GM12878 (cell line): ENCODE measurements around the gene SEMA6C. TPM values are rescaled to one million over a fixed set of nuclear protein-coding genes. Genes with fewer than 3 reads are reported as not detected.

ENCODE experiments used
- ATAC-seq: fragments of 200-7000 bp; cut with Tn5 transposase; 3 replicates; pipeline ENCODE4 v1.9.1; 2020; ENCODE audit warnings: mild to moderate bottlenecking, moderate library complexity
- BruUV-seq: library from RNA; stranded (reverse); fragments of 400-500 nt; replicated peaks from 2 replicates; lab custom pipeline; 2021; lab: Mats Ljungman, UMichigan
- CTCF ChIA-PET: fragments of 300-600 bp; sonication (Branson Sonifier 250); formaldehyde crosslinking; extraction: SDS; loops from one replicate; lab custom pipeline; 2021; ENCODE audit warnings: inconsistent platforms; lab: Yijun Ruan, JAX
- POLR2A ChIA-PET: fragments of 350-600 bp; formaldehyde crosslinking; extraction: SDS; loops from one replicate; lab custom pipeline; 2021; ENCODE audit warnings: inconsistent platforms; lab: Charles Lee
- RAD21 ChIA-PET: fragments of 300-600 bp; sonication (Branson Sonifier 250); formaldehyde crosslinking; loops from one replicate; lab custom pipeline; 2023; ENCODE audit warnings: antibody characterized with exemption; ENCODE audit not compliant: unreplicated experiment; lab: Charles Lee
- SMC1A ChIA-PET: fragments of 300-600 bp; sonication (Branson Sonifier 250); formaldehyde crosslinking; loops from one replicate; lab custom pipeline; 2023; ENCODE audit not compliant: unreplicated experiment, uncharacterized antibody; lab: Charles Lee
- DNase-seq: peaks from one replicate; pipeline ENCODE4 v3.0.0-alpha.2; 2011; ENCODE audit warnings: low read depth, low spot score
- FAIRE-seq: peaks from 3 replicates; lab custom pipeline; 2011; peaks lifted over from hg19 to GRCh38; lab: Jason Lieb, UNC
- H2AFZ ChIP-seq: 2 replicates; pipeline ENCODE4 v1.6.0; 2011; ENCODE audit warnings: low read depth, low read length, control low read depth; ENCODE audit not compliant: control insufficient read depth
- H3K27ac ChIP-seq: 2 replicates; pipeline ENCODE4 v1.5.1; 2011; ENCODE audit warnings: control low read depth; ENCODE audit not compliant: control insufficient read depth, insufficient read depth
- H3K27me3 ChIP-seq, 2 experiments: replicated peaks in 1 of 2; 2 replicates each; pipeline versions ENCODE4 v1.6.0 to v1.6.1; 2011; ENCODE audit warnings: low read length in 1 of 2; ENCODE audit not compliant: control insufficient read depth in 2 of 2, insufficient read depth in 2 of 2
- H3K36me3 ChIP-seq, 2 experiments: 2 replicates each; pipeline ENCODE4 v1.5.1; 2011; ENCODE audit warnings: low read length in 1 of 2; ENCODE audit not compliant: control insufficient read depth in 2 of 2, insufficient read depth in 2 of 2
- H3K4me1 ChIP-seq: 2 replicates; pipeline ENCODE4 v1.6.1; 2011; ENCODE audit warnings: mild to moderate bottlenecking, low read length, moderate library complexity, mixed read lengths; ENCODE audit not compliant: control insufficient read depth, insufficient read depth
- H3K4me2 ChIP-seq: 2 replicates; pipeline ENCODE4 v1.6.0; 2011; ENCODE audit warnings: control low read depth; ENCODE audit not compliant: control insufficient read depth, insufficient read depth
- H3K4me3 ChIP-seq: fragments of 200-600 bp; sonication (generic); 2 replicates; pipeline ENCODE4 v1.5.1; 2016
- H3K79me2 ChIP-seq: 2 replicates; pipeline ENCODE4 v1.6.0; 2011; ENCODE audit warnings: low read length; ENCODE audit not compliant: control insufficient read depth, insufficient read depth
- H3K9ac ChIP-seq: 2 replicates; pipeline ENCODE4 v1.8.0; 2011; ENCODE audit warnings: low read length, control low read depth, mixed read lengths; ENCODE audit not compliant: control insufficient read depth, insufficient read depth
- H3K9me3 ChIP-seq: replicated peaks from 3 replicates; pipeline ENCODE4 v1.5.1; 2011; ENCODE audit warnings: mild to moderate bottlenecking, low read length; ENCODE audit not compliant: control insufficient read depth, insufficient read depth
- H4K20me1 ChIP-seq: 2 replicates; pipeline ENCODE4 v1.6.0; 2011; ENCODE audit not compliant: control insufficient read depth, insufficient read depth
- CREB1 ChIP-seq: IDR thresholded peaks from 2 replicates; pipeline ENCODE4 v1.6.1; 2012; ENCODE audit warnings: low read depth, mild to moderate bottlenecking, inconsistent platforms
- EED ChIP-seq: sonication (generic); IDR thresholded peaks from 2 replicates; pipeline ENCODE4 v1.6.1; 2016; ENCODE audit warnings: antibody characterized with exemption, low read depth
- FOXK2 ChIP-seq: fragments of 450-650 bp; IDR thresholded peaks from 2 replicates; pipeline ENCODE4 v1.6.1; 2017; ENCODE audit warnings: mild to moderate bottlenecking, moderate library complexity
- KLF5 ChIP-seq: fragments of 450-650 bp; IDR thresholded peaks from 2 replicates; pipeline ENCODE4 v1.6.1; 2014; ENCODE audit warnings: mild to moderate bottlenecking; ENCODE audit not compliant: partially characterized antibody
- MEF2A ChIP-seq: IDR thresholded peaks from 2 replicates; pipeline ENCODE4 v1.6.1; 2011; ENCODE audit warnings: low read depth, mild to moderate bottlenecking, low read length, moderate library complexity; ENCODE audit not compliant: insufficient read depth
- MYC ChIP-seq: IDR thresholded peaks from 2 replicates; pipeline ENCODE4 v1.6.1; 2011; ENCODE audit warnings: mild to moderate bottlenecking, low read length, moderate library complexity, inconsistent platforms; ENCODE audit not compliant: insufficient read depth, insufficient replicate concordance, insufficient read length, severe bottlenecking
- NFXL1 ChIP-seq: fragments of 450-650 bp; IDR thresholded peaks from 2 replicates; pipeline ENCODE4 v1.6.1; 2017; ENCODE audit warnings: antibody characterized with exemption, mild to moderate bottlenecking, borderline replicate concordance
- PAX5 ChIP-seq: IDR thresholded peaks from 2 replicates; pipeline ENCODE4 v1.6.1; 2011; ENCODE audit warnings: low read depth, low read length, borderline replicate concordance
- RAD51 ChIP-seq: fragments of 450-650 bp; IDR thresholded peaks from 2 replicates; pipeline ENCODE4 v1.6.1; 2016; ENCODE audit warnings: moderate library complexity, mild to moderate bottlenecking, inconsistent platforms
- RB1 ChIP-seq: fragments of 450-650 bp; formaldehyde crosslinking; IDR thresholded peaks from 2 replicates; pipeline ENCODE4 v1.6.1; 2017; ENCODE audit warnings: mild to moderate bottlenecking, borderline replicate concordance
- SMARCA5 ChIP-seq: fragments of 450-650 bp; IDR thresholded peaks from 2 replicates; pipeline ENCODE4 v1.6.1; 2017; ENCODE audit warnings: mild to moderate bottlenecking
- SREBF2 ChIP-seq: IDR thresholded peaks from 2 replicates; pipeline ENCODE4 v1.6.1; 2012; ENCODE audit warnings: mild to moderate bottlenecking, low read length
- SUPT20H ChIP-seq: IDR thresholded peaks from 2 replicates; pipeline ENCODE4 v1.6.1; 2011; ENCODE audit warnings: low read depth, mild to moderate bottlenecking, low read length, moderate library complexity, borderline replicate concordance; ENCODE audit not compliant: control insufficient read depth
- TARDBP ChIP-seq: IDR thresholded peaks from 2 replicates; pipeline ENCODE4 v1.6.1; 2016; ENCODE audit warnings: borderline replicate concordance
- WGBS: methylation state at CpG from one replicate; pipeline ENCODE4 v1.1.6; 2016; ENCODE audit warnings: low lambda C conversion rate; ENCODE audit not compliant: insufficient replicate concordance, insufficient coverage; ENCODE audit errors: missing lambda C conversion rate; 5-methylcytosine and 5-hydroxymethylcytosine counted together
- in situ Hi-C: fragments of 300-500 bp; cut with MboI; formaldehyde crosslinking; loops from 9 replicates; pipeline ENCODE4 v1.14.3; 2018; ENCODE audit warnings: mixed read lengths
- intact Hi-C: fragments of 100-400 bp; cut with micrococcal nuclease; formaldehyde crosslinking; loops from one replicate; pipeline ENCODE4 v1.14.2; 2022; ENCODE audit not compliant: unreplicated experiment
- polyA plus RNA-seq, 11 experiments: library from polyadenylated mRNA; depleted of rRNA in 4 of 11; unstranded in 6 of 11; stranded (reverse) in 5 of 11; fragments of >200 nt; fragmentation: Nextera tagmentation in 4 of 11; fragmentation: Illumina TruSeq in 1 of 11; extraction: Ambion mirVana in 4 of 11; extraction: Trizol in 1 of 11; gene quantifications; 1 replicate in 1 of 11; 2 replicates in 10 of 11; pipeline versions ENCODE4 v1.2.1 to v1.2.3, GENCODE V29; 2011 to 2016; ENCODE audit warnings: inconsistent platforms in 2 of 11, missing spikeins in 2 of 11, low read depth in 1 of 11
- total RNA-seq, 4 experiments: library from RNA; depleted of rRNA in 3 of 4; stranded (reverse); fragments of >200 nt in 3 of 4; fragmentation: Illumina TruSeq in 1 of 4; extraction: Trizol in 1 of 4; gene quantifications; 2 replicates each; pipeline versions ENCODE4 v1.2.1 to v1.2.3, GENCODE V29; 2013 to 2021
- TF ChIP-seq, protein P1 (sequence below): IDR thresholded peaks from 2 replicates; pipeline ENCODE4 v1.6.1; 2012; ENCODE audit warnings: improper control_type of control experiment, low read depth, low read length; ENCODE audit not compliant: insufficient replicate concordance
- TF ChIP-seq, protein P2 (sequence below): IDR thresholded peaks from 2 replicates; pipeline ENCODE4 v1.6.1; 2011; ENCODE audit warnings: low read depth, low read length, improper control_type of control experiment, borderline replicate concordance

The SEMA6C gene
- total and polyA plus RNA-seq, 10 of the 15 experiments (the other 5 are each of a cell fraction or from before 2014, with no cell fraction given), result 0.13 to 2.2 (median 0.29) TPM; not detected in 1

DNA sequence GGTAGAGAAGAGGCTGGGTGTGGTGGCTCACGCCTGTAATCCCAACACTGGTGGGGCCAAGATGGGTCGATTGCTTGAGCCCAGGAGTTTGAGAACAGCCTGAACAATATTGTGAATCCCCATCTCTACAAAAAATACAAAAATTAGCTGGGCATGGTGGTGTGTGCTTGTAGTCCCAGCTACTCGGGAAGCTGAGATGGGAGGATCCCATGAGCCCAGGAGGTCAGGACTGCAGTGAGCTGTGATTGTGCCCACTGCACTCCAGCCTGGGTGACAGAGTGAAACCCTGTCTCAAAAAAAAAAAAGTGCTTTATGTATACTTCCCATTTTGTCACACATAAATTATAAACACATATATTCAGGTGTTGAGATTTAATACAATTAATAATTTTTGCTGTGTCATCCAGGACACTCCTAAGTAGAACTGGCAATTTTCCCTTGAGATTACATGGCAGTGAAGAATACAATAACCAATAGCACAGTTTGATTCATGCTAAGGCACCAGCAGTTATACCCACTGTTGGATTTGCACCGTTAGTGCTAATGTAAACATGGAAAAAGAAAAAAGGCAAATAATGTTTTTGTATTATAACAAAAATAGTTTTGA, 60.4 kb downstream of the SEMA6C start:
- no peak overlapping the region for H3K9ac ChIP-seq
- H3K27me3 ChIP-seq, result no peaks in the 10 kb centered on the region
- BruUV-seq, result no TSS peak
- no peak overlapping the region for H3K4me2 ChIP-seq
- CTCF ChIA-PET, result interaction anchor here (0.7 to 3.4 kb wide), 5 partner anchors 11 to 70 kb away, joined by 3 to 18 read pairs (median 3); partner anchors contain the start of gene TNFAIP8L2
- H2AFZ ChIP-seq, result no peak overlapping the region
- no peak for DNase-seq
- H4K20me1 ChIP-seq, result no peaks in the 10 kb centered on the region
- FAIRE-seq, result no peak
- RAD21 ChIA-PET, result interaction anchor here (1.3 kb wide), 1 partner anchor 14 kb away, joined by 7 read pairs; no protein-coding TSS in a partner anchor
- no peaks in the 10 kb centered on the region for H3K36me3 ChIP-seq
- TF ChIP-seq FOXK2 (no peak), TARDBP (no peak), MYC (no peak), MEF2A (no peak), CREB1 (no peak), RB1 (no peak), SREBF2 (no peak), KLF5 (no peak), SUPT20H (no peak), EED (no peak), PAX5 (no peak), SMARCA5 (no peak), RAD51 (no peak), NFXL1 (no peak)
- TF ChIP-seq, protein P1, sequence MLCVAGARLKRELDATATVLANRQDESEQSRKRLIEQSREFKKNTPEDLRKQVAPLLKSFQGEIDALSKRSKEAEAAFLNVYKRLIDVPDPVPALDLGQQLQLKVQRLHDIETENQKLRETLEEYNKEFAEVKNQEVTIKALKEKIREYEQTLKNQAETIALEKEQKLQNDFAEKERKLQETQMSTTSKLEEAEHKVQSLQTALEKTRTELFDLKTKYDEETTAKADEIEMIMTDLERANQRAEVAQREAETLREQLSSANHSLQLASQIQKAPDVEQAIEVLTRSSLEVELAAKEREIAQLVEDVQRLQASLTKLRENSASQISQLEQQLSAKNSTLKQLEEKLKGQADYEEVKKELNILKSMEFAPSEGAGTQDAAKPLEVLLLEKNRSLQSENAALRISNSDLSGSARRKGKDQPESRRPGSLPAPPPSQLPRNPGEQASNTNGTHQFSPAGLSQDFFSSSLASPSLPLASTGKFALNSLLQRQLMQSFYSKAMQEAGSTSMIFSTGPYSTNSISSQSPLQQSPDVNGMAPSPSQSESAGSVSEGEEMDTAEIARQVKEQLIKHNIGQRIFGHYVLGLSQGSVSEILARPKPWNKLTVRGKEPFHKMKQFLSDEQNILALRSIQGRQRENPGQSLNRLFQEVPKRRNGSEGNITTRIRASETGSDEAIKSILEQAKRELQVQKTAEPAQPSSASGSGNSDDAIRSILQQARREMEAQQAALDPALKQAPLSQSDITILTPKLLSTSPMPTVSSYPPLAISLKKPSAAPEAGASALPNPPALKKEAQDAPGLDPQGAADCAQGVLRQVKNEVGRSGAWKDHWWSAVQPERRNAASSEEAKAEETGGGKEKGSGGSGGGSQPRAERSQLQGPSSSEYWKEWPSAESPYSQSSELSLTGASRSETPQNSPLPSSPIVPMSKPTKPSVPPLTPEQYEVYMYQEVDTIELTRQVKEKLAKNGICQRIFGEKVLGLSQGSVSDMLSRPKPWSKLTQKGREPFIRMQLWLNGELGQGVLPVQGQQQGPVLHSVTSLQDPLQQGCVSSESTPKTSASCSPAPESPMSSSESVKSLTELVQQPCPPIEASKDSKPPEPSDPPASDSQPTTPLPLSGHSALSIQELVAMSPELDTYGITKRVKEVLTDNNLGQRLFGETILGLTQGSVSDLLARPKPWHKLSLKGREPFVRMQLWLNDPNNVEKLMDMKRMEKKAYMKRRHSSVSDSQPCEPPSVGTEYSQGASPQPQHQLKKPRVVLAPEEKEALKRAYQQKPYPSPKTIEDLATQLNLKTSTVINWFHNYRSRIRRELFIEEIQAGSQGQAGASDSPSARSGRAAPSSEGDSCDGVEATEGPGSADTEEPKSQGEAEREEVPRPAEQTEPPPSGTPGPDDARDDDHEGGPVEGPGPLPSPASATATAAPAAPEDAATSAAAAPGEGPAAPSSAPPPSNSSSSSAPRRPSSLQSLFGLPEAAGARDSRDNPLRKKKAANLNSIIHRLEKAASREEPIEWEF, result no peak
- TF ChIP-seq, protein P2, sequence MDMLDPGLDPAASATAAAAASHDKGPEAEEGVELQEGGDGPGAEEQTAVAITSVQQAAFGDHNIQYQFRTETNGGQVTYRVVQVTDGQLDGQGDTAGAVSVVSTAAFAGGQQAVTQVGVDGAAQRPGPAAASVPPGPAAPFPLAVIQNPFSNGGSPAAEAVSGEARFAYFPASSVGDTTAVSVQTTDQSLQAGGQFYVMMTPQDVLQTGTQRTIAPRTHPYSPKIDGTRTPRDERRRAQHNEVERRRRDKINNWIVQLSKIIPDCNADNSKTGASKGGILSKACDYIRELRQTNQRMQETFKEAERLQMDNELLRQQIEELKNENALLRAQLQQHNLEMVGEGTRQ, result no peak
- no peaks in the 10 kb centered on the region for H3K4me1 ChIP-seq
- in situ Hi-C loops (no loop called here), intact Hi-C loops (no loop called here)
- H3K9me3 ChIP-seq, result no peaks in the 10 kb centered on the region
- no peaks in the 10 kb centered on the region for H3K79me2 ChIP-seq
- H3K27ac ChIP-seq, result no peak overlapping the region
- POLR2A ChIA-PET, result interaction anchor here (0.6 kb wide), 1 partner anchor 336 kb away, joined by 3 read pairs; no protein-coding TSS in a partner anchor
- 81% methylated on average over 4 of the region's 4 CpGs for WGBS
- no peak for ATAC-seq
- H3K4me3 ChIP-seq, result no peak overlapping the region
- SMC1A ChIA-PET, result interaction anchor here (0.7 to 1.5 kb wide), 3 partner anchors 14 to 62 kb away, joined by 3 to 5 read pairs (median 3); no protein-coding TSS in a partner anchor
